Fibroblast of the aortic adventitia (primary cell): ENCODE data around the gene PLEKHO2. TPM values are rescaled to one million over a fixed set of nuclear protein-coding genes. Genes with fewer than 3 reads are reported as not detected.
A peak's percentile ranks its signal among the peaks of the same experiment; 100 is the strongest.

ENCODE experiments used
- DNase-seq: peaks from one replicate; pipeline ENCODE4 v3.0.0-alpha.2; 2010; ENCODE audit warnings: low read depth
- H3K4me3 ChIP-seq: 2 replicates; pipeline ENCODE4 v1.5.1; 2011; ENCODE audit warnings: low read depth, mild to moderate bottlenecking, control low read depth, low read length, moderate library complexity
- total RNA-seq: library from RNA; depleted of rRNA; stranded (reverse); fragments of >200 nt; gene quantifications from 2 replicates; pipeline ENCODE4 v1.2.3, GENCODE V29; 2012; ENCODE audit warnings: low replicate concordance
- TF ChIP-seq, protein P1 (sequence below): IDR thresholded peaks from 2 replicates; pipeline ENCODE4 v1.5.1; 2011; ENCODE audit warnings: mild to moderate bottlenecking, low read length, control low read depth, inconsistent platforms; ENCODE audit not compliant: insufficient read depth

PLEKHO2 gene
- total RNA-seq, 1 donor = 21.8 TPM

DNA sequence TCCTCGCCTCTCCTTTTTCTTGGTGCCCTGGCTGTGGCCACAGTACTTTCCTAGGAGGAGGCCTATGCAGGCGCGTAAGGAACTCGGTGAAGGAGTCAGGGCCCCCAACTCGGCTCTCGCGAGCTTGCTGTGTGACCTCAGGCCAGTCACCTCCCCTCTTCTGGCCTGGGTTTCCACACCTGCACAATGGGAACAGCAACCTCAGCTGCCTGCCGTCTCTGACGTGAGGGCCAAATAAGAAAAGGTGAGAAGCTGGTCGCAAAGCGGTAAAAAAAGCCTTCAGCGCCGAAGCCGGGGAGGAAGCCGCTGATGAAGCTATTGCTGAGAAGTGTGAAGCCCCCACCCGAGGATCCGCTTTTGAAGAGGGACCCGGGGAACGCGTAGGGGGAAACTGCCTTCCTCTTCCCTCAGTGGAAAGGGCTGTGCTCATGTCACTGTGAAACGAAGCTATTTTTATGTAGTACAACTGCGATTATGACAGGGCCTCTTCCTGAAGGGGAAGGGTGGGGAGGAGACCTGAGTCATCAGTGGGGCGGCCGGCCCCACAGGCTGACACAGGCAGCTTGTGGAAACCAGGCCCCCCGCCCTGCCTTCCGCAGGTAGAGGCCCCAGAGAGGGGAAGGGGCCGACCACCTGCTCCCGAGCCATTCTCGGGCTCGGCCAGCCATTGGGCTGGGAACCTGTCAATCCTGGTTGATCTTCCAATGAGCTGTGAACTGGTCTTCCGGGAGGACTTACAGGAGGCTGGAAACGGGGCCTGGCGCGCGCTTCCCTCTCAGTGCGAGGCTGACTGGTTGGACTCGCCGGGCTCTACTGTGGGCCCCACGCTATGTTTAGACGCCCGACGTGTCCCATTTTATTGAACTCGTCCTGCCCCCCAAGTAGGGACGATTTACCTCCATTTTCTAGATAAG is 52.0 kb downstream of the PLEKHO2 start:
- DNase-seq = peak; percentile 89
- TF ChIP-seq, protein P1, sequence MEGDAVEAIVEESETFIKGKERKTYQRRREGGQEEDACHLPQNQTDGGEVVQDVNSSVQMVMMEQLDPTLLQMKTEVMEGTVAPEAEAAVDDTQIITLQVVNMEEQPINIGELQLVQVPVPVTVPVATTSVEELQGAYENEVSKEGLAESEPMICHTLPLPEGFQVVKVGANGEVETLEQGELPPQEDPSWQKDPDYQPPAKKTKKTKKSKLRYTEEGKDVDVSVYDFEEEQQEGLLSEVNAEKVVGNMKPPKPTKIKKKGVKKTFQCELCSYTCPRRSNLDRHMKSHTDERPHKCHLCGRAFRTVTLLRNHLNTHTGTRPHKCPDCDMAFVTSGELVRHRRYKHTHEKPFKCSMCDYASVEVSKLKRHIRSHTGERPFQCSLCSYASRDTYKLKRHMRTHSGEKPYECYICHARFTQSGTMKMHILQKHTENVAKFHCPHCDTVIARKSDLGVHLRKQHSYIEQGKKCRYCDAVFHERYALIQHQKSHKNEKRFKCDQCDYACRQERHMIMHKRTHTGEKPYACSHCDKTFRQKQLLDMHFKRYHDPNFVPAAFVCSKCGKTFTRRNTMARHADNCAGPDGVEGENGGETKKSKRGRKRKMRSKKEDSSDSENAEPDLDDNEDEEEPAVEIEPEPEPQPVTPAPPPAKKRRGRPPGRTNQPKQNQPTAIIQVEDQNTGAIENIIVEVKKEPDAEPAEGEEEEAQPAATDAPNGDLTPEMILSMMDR = no peak
- no peak overlapping the region for H3K4me3 ChIP-seq

DNA sequence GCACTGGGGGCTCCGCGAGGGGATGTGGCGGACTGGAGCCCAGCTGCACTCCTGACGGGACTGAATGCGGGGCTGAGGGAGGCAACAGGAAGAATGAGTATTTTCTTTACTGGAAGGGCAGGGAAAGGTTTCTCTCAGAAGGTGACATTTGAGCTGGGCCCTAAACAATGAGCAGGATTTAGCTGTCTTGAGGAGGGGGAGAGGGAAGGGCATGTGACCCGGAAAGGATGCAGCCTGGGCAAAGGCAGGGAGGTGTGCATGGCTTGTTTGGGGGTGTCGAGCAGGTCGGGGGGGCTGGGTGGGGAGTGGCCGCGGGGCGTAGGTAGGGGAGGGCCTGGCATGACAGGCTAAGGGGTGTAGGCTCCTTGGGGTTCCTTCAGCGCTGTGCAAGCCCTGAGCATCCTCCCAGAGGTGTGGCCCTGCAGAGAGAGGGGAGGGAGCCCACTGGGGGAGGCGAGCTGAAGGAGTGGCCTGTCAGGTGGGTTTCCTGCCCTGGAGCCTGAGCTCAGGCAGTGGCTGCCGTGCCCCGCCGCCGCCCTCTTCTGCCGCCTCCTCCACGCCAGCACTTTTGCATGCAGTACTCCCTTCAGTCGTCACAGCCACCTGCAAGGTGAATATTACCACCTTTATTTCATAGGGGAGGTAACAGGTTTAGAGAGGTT is 52.8 kb downstream of the PLEKHO2 start:
- DNase-seq = no peak
- H3K4me3 ChIP-seq = no peak overlapping the region
- TF ChIP-seq, protein P1 = no peak

DNA sequence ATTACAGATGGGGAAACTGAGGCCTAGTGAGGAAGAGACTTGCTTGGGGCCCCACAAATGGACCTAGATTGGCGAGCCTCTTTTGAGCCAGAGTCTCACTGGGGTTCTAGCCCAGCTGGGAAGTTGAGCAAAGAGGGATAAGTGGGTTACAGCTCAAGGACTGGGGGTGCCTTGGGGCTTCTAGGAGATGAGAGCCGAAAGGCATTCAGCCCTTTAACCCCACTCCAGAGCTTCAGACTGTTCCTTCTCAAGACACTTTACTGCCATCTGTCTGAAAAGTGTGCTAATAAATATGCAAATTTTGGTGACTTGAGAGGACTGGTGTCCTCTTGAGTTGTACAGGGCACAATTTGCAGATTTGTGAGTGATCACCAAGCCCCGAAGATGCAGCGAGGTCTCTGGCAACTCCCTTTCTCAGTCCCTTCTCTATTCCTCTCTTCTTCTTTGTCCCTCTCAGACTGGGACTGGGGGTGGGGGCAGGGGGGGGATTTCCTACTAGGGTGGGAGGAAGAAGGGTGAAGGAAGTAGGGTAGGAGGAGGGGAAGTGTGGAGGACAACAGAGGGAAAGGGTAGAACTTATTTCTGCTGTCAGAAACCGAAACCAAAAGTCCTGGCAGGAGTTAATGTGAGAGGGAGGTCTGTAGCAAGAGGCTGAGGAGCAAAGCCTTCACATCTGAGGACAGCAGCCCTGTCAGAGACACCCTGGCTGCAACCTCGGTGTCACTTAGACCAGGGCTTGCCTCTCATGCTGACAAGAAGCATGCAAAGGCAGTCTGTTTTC is 53.8 kb downstream of the PLEKHO2 start:
- DNase-seq = peak; percentile 58
- peak overlapping the region; percentile 31 for H3K4me3 ChIP-seq
- TF ChIP-seq, protein P1 = no peak

DNA sequence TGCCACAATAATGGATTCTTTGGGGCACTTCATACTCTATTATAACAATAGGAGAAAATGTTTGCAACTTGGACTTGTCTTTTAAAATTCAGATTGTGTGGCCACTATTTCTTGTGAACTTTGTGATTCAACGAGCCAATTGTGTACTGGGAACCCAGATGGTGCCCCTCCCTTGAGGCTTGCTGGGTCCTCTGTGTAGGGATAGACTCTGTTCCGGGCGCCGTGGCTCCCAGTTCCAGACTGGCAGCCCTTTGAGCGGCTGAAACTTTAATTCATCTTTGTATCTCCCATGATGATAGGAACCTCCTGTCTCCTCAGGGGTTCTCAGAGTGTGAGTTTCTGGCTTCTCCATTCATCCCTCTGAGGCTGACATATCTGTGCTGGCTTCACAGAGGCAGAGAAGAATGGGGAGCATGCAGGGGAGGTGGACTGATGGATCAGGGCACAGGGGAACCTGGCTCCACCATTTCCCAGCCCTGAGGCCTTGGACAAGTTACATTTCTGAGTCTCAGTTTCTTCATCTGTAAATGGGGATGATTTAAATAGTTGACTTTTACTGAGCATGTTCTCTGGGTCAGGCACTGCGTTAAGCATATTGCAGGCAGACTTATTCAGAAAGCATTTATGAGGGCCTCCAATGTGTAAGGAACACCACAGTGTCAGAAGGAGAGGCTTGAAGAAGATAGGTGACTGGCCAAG is 54.8 kb downstream of the PLEKHO2 start:
- TF ChIP-seq, protein P1 = no peak

DNA sequence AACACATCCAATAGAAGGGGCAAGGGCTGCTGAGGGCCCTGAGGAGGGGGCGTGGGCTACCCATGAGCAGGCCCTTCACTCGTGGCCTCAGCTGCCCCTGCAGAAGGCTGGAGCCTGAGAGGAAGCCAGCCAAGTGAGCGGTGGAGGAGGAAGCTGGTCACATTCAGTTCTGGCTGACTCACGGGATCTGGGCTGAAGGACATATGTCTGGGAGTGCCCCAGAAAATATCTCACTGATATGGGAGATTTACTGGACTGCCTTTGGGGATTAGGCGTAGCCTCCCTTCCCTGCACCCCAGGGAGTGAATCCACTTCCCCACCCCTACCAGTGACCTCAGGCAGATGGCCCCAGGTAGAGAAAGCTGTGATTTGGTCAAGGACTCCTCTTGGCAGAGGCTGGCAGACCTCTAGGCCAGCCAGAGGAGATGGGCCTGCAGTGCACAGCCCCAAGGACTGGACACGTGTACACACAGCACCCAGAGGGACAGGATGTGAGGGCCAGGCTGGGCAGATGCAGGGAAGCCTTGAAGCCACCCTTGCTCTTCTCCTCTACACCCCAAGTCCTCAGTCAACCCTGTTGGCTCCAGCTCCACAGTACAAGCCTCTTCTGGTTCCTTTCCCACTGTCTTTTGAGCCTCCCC is 55.8 kb downstream of the PLEKHO2 start:
- DNase-seq = peak; percentile 58
- H3K4me3 ChIP-seq = no peak overlapping the region
- TF ChIP-seq, protein P1 = no peak

More for the DNA sequence above, 54.8 kb downstream of the PLEKHO2 start:
- DNase-seq = no peak
- no peak overlapping the region for H3K4me3 ChIP-seq
